K562 (cell line): Measurements from ENCODE around the gene NUP85. TPM values are rescaled to one million over a fixed set of nuclear protein-coding genes. Genes with fewer than 3 reads are reported as not detected.

Experiments used
- HDAC3 ChIP-seq: fragments of 450-650 bp; IDR thresholded peaks from 2 replicates; pipeline ENCODE4 v1.6.1; 2018; ENCODE audit warnings: borderline replicate concordance, mild to moderate bottlenecking, moderate library complexity; ENCODE audit not compliant: partially characterized antibody
- LCOR ChIP-seq: sonication (generic); formaldehyde crosslinking; IDR thresholded peaks from 2 replicates; pipeline ENCODE4 v1.8.0; 2022; ENCODE audit warnings: mild to moderate bottlenecking, missing genetic modification reagents
- MTA2 ChIP-seq: fragments of 450-650 bp; IDR thresholded peaks from 2 replicates; pipeline ENCODE4 v1.6.1; 2016; ENCODE audit warnings: low read depth
- NEUROD1 ChIP-seq: fragments of 150-350 bp; IDR thresholded peaks from 2 replicates; pipeline ENCODE4 v1.6.1; 2014; ENCODE audit warnings: borderline replicate concordance, low read length, low read depth; ENCODE audit not compliant: partially characterized antibody
- NR2C1 ChIP-seq, 2 experiments: fragments of 450-650 bp; IDR thresholded peaks; 2 replicates each; pipeline ENCODE4 v1.6.1; 2017; ENCODE audit warnings: mild to moderate bottlenecking in 2 of 2, antibody characterized with exemption in 1 of 2, inconsistent platforms in 1 of 2, missing compliant biosample characterization in 1 of 2, missing genetic modification characterization in 1 of 2
- NR2C2 ChIP-seq, 2 experiments: fragments of 200-800 bp in 1 of 2; sonication (Bioruptor generic) in 1 of 2; sonication (generic) in 1 of 2; formaldehyde crosslinking in 1 of 2; IDR thresholded peaks; 2 replicates each; pipeline versions ENCODE4 v1.6.1 to v1.8.0; 2016 to 2022; ENCODE audit warnings: mild to moderate bottlenecking in 1 of 2, missing compliant biosample characterization in 1 of 2, missing genetic modification characterization in 1 of 2, missing genetic modification reagents in 1 of 2
- PCBP2 ChIP-seq: fragments of 200-400 bp; formaldehyde crosslinking; IDR thresholded peaks from 2 replicates; pipeline ENCODE4 v1.6.1; 2018; ENCODE audit warnings: low read length, low read depth, mild to moderate bottlenecking, moderate library complexity; ENCODE audit not compliant: poor library complexity, severe bottlenecking
- SIX5 ChIP-seq, 2 experiments: IDR thresholded peaks; 2 replicates each; pipeline ENCODE4 v1.6.1; 2011; ENCODE audit warnings: low read length in 2 of 2, borderline replicate concordance in 1 of 2, low read depth in 1 of 2, mild to moderate bottlenecking in 1 of 2, moderate library complexity in 1 of 2; ENCODE audit not compliant: insufficient read depth in 1 of 2
- SMAD3 ChIP-seq: fragments of 450-650 bp; formaldehyde crosslinking; conservative IDR thresholded peaks from 2 replicates; pipeline ENCODE4 v1.4.0; 2020; ENCODE audit warnings: mild to moderate bottlenecking
- SP2 ChIP-seq: IDR thresholded peaks from 2 replicates; pipeline ENCODE4 v1.6.1; 2011; ENCODE audit warnings: mild to moderate bottlenecking, low read depth, low read length, moderate library complexity; ENCODE audit not compliant: poor library complexity, severe bottlenecking; ENCODE audit errors: extremely low read depth
- SRSF3 ChIP-seq: fragments of 200-400 bp; formaldehyde crosslinking; IDR thresholded peaks from 2 replicates; pipeline ENCODE4 v1.6.1; 2016; ENCODE audit warnings: mild to moderate bottlenecking, low read length, moderate library complexity; ENCODE audit not compliant: insufficient read depth
- SUPT5H ChIP-seq: fragments of 450-650 bp; IDR thresholded peaks from 2 replicates; pipeline ENCODE4 v1.6.1; 2016
- TCFL5 ChIP-seq: fragments of 250-450 bp; sonication (Bioruptor Pico); conservative IDR thresholded peaks from 2 replicates; pipeline ENCODE4 v1.6.1; 2021; ENCODE audit warnings: mild to moderate bottlenecking, moderate library complexity, matching md5 sums
- TFAM ChIP-seq: fragments of 250-450 bp; sonication (Bioruptor Pico); conservative IDR thresholded peaks from 2 replicates; pipeline ENCODE4 v1.5.0; 2021; ENCODE audit warnings: mild to moderate bottlenecking, moderate library complexity
- ZNF12 ChIP-seq: sonication (generic); formaldehyde crosslinking; IDR thresholded peaks from 2 replicates; pipeline ENCODE4 v1.4.0; 2020; ENCODE audit warnings: mild to moderate bottlenecking, missing genetic modification reagents
- ZNF436 ChIP-seq: fragments of 250-450, 450-650 bp; sonication (Bioruptor Pico); formaldehyde crosslinking; IDR thresholded peaks from 2 replicates; pipeline ENCODE4 v1.7.0; 2020; ENCODE audit warnings: mild to moderate bottlenecking
- ZNF589 ChIP-seq: fragments of 200-800 bp; sonication (Bioruptor generic); IDR thresholded peaks from 2 replicates; pipeline ENCODE4 v1.6.1; 2016; ENCODE audit warnings: low read depth, missing genetic modification characterization, missing compliant biosample characterization
- ZNF695 ChIP-seq: fragments of 450-650 bp; formaldehyde crosslinking; IDR thresholded peaks from 2 replicates; pipeline ENCODE4 v1.4.0; 2020; ENCODE audit warnings: mild to moderate bottlenecking, moderate library complexity
- polyA plus RNA-seq, 8 experiments: library from polyadenylated mRNA; depleted of rRNA in 4 of 8; stranded (reverse) in 5 of 8; unstranded in 3 of 8; fragments of >200 nt; fragmentation: Nextera tagmentation in 2 of 8; fragmentation: Illumina TruSeq in 1 of 8; extraction: Ambion mirVana in 2 of 8; extraction: Trizol in 1 of 8; gene quantifications; 2 replicates each; pipeline versions ENCODE4 v1.2.1 to v1.2.3, GENCODE V29; 2011 to 2014; ENCODE audit warnings: inconsistent platforms in 1 of 8, missing spikeins in 1 of 8
- total RNA-seq, 7 experiments: library from RNA; depleted of rRNA in 6 of 7; stranded (reverse); fragments of >200 nt in 6 of 7; fragmentation: Illumina TruSeq in 2 of 7; extraction: Trizol in 2 of 7; gene quantifications; 2 replicates each; pipeline versions ENCODE4 v1.2.1 to v1.2.3, GENCODE V29; 2011 to 2021; ENCODE audit warnings: low replicate concordance in 1 of 7
- TF ChIP-seq, protein P1 (sequence below): sonication (generic); formaldehyde crosslinking; IDR thresholded peaks from 2 replicates; pipeline ENCODE4 v1.8.0; 2022; ENCODE audit warnings: mild to moderate bottlenecking, missing genetic modification reagents, borderline replicate concordance
- TF ChIP-seq, protein P2 (sequence below): fragments of 450-650 bp; formaldehyde crosslinking; IDR thresholded peaks from 2 replicates; pipeline ENCODE4 v1.4.0; 2022; ENCODE audit warnings: missing genetic modification characterization
- TF ChIP-seq, protein P3 (sequence below): sonication (generic); formaldehyde crosslinking; IDR thresholded peaks from 2 replicates; pipeline ENCODE4 v1.4.0; 2020; ENCODE audit warnings: mild to moderate bottlenecking, missing genetic modification reagents

Gene NUP85
- total and polyA plus RNA-seq, 9 of the 15 experiments (the other 6 are each of a cell fraction or from before 2014, with no cell fraction given), result 50.2 to 177 (median 110) TPM

- TF ChIP-seq, protein P1, sequence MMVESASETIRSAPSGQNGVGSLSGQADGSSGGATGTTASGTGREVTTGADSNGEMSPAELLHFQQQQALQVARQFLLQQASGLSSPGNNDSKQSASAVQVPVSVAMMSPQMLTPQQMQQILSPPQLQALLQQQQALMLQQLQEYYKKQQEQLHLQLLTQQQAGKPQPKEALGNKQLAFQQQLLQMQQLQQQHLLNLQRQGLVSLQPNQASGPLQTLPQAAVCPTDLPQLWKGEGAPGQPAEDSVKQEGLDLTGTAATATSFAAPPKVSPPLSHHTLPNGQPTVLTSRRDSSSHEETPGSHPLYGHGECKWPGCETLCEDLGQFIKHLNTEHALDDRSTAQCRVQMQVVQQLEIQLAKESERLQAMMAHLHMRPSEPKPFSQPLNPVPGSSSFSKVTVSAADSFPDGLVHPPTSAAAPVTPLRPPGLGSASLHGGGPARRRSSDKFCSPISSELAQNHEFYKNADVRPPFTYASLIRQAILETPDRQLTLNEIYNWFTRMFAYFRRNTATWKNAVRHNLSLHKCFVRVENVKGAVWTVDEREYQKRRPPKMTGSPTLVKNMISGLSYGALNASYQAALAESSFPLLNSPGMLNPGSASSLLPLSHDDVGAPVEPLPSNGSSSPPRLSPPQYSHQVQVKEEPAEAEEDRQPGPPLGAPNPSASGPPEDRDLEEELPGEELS (CRISPR knock-in tag), result 0 out of 2 replicates have a peak, but pooled peaks have one; percentile 47
- TF ChIP-seq ZNF695 (CRISPR knock-in tag) (no peak), MTA2 (no peak), SIX5 (IDR thresholded peaks at IDR 0.05; ENCODE audit: borderline replicate concordance in 1 of 2, insufficient read depth in 1 of 2, low read depth in 1 of 2, low read length in 2 of 2) (no peak), TFAM (CRISPR knock-in tag) (no peak), ZNF12 (CRISPR knock-in tag) (no peak), NR2C2 (CRISPR knock-in tag; IDR thresholded peaks at IDR 0.05) (no peak), NR2C2 (tag; IDR thresholded peaks at IDR 0.05) (peak; percentile 85), SP2 (no peak), LCOR (CRISPR knock-in tag) (0 out of 2 replicates have a peak, but pooled peaks have one; percentile 55), ZNF436 (CRISPR knock-in tag) (0 out of 2 replicates have a peak, but pooled peaks have one; percentile 31), PCBP2 (no peak), SMAD3 (CRISPR knock-in tag) (peak; percentile 73; the same call in 1 of the 2 replicates), ZNF589 (peak; percentile 99), HDAC3 (no peak), SUPT5H (peak; percentile 69; the same call in 1 of the 2 replicates), SRSF3 (no peak), NEUROD1 (peak; percentile 15), TCFL5 (peak; percentile 77; the same call in 1 of the 2 replicates), NR2C1 (IDR thresholded peaks at IDR 0.05) (no peak), NR2C1 (tag; IDR thresholded peaks at IDR 0.05) (peak; percentile 83)
- TF ChIP-seq, protein P2, sequence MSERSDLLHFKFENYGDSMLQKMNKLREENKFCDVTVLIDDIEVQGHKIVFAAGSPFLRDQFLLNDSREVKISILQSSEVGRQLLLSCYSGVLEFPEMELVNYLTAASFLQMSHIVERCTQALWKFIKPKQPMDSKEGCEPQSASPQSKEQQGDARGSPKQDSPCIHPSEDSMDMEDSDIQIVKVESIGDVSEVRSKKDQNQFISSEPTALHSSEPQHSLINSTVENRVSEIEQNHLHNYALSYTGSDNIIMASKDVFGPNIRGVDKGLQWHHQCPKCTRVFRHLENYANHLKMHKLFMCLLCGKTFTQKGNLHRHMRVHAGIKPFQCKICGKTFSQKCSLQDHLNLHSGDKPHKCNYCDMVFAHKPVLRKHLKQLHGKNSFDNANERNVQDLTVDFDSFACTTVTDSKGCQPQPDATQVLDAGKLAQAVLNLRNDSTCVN (CRISPR knock-in tag), result no peak
- TF ChIP-seq, protein P3, sequence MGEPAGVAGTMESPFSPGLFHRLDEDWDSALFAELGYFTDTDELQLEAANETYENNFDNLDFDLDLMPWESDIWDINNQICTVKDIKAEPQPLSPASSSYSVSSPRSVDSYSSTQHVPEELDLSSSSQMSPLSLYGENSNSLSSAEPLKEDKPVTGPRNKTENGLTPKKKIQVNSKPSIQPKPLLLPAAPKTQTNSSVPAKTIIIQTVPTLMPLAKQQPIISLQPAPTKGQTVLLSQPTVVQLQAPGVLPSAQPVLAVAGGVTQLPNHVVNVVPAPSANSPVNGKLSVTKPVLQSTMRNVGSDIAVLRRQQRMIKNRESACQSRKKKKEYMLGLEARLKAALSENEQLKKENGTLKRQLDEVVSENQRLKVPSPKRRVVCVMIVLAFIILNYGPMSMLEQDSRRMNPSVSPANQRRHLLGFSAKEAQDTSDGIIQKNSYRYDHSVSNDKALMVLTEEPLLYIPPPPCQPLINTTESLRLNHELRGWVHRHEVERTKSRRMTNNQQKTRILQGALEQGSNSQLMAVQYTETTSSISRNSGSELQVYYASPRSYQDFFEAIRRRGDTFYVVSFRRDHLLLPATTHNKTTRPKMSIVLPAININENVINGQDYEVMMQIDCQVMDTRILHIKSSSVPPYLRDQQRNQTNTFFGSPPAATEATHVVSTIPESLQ (CRISPR knock-in tag), result no peak
Observed at GRCh38 chr17:75182569-75183436, 22.7 kb upstream of the NUP85 start, which contains the start of gene SUMO2 (continued).
